DMS153 (cell line): ENCODE data around the gene SHROOM1.
A peak's percentile ranks its signal among the peaks of the same experiment; 100 is the strongest.

Experiments used
- DNase-seq: peaks from one replicate; lab custom pipeline; 2025; lab: John Stamatoyannopoulos, UW

SHROOM1 gene

GRCh38 chr5:132825033-132825833 is 5.2 kb downstream of the SHROOM1 start:
- DNase-seq: no peak

- DNase-seq: no peak
Measured at GRCh38 chr5:132824426-132824825, 6.0 kb downstream of the SHROOM1 start.

GRCh38 chr5:132823481-132824050 is 6.9 kb downstream of the SHROOM1 start:
- no peak for DNase-seq

DNA sequence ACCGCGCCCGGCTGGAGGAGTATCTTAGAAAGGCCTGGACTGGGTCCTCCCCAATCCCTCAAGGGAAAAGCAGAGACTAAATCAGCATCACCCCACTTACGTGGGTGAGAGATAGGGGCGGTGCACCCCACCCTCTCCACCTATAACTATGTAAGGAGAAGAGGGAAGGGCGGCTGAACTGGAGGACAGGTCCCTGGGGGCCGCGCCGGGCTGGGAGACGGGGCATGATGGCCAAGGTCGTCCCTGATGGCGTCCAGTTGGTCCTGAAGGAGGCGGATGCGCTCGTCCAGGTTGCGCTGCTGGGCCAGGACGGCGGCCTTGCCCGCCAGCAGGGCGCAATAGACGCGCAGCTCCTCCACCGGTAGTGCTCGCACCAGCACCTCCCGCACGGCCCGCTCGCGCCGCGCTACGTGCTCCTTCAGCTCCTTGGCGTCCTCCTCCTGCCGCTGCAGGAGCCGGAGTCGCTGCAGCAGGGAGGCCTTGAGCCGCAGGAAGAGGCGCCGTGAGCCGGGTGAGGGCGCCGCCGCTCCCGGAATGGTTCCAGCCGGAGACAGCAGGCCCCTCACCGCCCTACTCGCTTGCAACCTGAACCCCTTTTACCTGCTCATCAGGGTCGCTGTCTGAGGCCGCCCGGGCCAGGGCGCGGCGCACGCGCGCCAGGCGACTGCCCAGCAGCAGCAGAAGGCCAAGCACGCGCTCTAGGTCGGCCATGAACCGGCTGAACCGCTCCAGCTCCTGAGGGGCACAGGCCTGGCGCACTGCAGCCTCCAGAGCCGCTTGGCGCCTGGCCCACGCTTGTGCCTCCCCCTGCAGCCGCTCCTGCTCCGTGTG is 7.6 kb downstream of the SHROOM1 start:
- no peak for DNase-seq

DNA sequence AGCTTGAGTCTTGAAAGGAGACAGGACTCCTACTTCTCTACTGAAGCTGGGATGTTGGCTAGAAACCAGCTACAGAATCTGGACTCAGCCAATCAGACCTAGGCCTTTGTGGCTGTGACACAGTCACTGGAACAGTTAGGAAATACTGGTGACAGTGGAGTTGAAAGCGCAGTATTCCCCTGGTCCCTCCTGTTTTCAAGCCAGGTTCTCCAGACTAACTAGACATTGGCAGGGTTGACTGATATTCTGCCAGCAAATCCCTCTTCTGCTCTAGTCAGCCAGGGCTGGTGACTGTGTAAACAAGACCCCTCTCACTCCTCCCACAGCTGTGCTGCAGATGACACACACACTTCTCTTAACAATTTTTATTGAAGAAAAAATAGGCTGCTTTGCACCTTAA is 8.7 kb downstream of the SHROOM1 start:
- DNase-seq: no peak

GRCh38 chr5:132821350-132821749 is 9.1 kb downstream of the SHROOM1 start:
- DNase-seq: no peak

- DNase-seq: peak; percentile 67
Measured at GRCh38 chr5:132820162-132820754, 10.2 kb downstream of the SHROOM1 start.

GRCh38 chr5:132819468-132819867 is 11.0 kb downstream of the SHROOM1 start:
- DNase-seq: no peak

DNA sequence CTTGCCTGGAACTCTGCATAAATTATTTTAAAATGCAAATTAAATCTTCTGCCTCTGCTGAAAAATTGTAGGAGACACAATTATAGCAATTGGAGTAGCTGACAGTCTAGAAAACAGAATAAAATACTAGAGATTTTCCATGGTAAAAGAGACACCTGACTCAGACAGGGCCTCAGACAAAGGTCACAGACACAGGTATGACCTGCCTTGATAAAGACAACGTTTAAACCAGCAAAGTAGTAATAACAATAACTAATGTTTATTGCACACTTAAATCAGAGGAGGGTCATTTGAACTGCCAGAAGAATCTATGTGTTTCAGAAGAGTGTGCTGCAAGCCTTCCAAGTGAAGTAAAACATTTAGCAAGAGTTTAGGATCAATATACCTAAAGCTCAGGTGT is 13.4 kb downstream of the SHROOM1 start:
- no peak for DNase-seq

DNA sequence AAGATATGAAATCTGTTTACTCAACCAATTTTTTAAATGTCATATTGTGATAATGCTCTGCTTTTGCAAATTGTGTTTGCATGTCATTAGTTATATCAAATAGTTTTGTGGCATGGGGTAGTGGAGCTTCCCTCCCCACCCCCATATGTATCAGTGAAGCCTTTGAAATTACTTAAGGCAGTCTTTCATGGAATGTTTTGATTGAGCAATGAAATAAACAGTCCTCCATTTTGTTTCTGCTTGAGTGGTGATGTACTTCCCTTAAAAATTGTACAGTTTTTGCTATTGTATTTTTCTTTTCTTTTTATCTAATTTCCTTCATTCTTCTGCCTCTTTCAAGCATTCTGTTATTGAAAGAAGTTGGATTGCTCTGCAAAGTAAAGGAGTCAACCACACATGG is 13.9 kb downstream of the SHROOM1 start:
- no peak for DNase-seq

GRCh38 chr5:132816083-132816482 is 14.4 kb downstream of the SHROOM1 start:
- DNase-seq: no peak

- no peak for DNase-seq
Measured at GRCh38 chr5:132815454-132815853, 15.0 kb downstream of the SHROOM1 start.

DNA sequence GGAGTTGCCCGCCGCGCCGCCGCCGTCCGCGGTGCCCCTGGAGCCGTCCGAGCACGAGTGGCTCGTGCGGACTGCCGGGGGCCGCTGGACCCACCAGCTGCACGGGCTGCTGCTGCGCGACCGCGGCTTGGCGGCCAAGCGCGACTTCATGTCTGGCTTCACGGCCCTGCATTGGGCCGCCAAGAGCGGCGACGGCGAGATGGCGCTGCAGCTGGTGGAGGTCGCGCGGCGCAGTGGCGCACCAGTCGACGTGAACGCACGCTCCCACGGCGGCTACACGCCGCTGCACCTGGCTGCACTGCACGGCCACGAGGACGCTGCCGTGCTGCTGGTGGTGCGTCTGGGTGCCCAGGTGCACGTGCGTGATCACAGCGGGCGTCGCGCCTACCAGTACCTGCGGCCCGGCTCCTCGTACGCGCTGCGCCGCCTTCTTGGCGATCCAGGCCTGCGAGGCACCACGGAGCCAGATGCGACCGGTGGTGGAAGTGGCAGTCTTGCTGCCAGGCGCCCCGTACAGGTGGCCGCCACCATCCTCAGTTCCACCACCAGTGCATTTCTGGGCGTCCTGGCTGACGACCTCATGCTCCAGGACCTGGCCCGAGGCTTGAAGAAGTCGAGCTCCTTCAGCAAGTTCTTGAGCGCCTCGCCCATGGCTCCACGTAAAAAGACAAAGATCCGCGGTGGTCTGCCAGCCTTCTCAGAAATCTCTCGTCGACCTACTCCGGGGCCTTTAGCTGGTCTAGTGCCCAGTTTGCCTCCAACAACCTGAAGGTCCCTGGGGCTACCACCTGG is 15.7 kb downstream of the SHROOM1 start:
- DNase-seq: no peak

GRCh38 chr5:132813599-132814502 is 16.6 kb downstream of the SHROOM1 start:
- no peak for DNase-seq

GRCh38 chr5:132812781-132813598 is 17.5 kb downstream of the SHROOM1 start, which contains the start of gene SOWAHA:
TSS of gene SOWAHA (plus strand) at chr5:132813302. CDS start at chr5:132813622, 320 bp downstream.
- DNase-seq: no peak

- DNase-seq: no peak
Measured at GRCh38 chr5:132812123-132812765, 18.2 kb downstream of the SHROOM1 start.

DNA sequence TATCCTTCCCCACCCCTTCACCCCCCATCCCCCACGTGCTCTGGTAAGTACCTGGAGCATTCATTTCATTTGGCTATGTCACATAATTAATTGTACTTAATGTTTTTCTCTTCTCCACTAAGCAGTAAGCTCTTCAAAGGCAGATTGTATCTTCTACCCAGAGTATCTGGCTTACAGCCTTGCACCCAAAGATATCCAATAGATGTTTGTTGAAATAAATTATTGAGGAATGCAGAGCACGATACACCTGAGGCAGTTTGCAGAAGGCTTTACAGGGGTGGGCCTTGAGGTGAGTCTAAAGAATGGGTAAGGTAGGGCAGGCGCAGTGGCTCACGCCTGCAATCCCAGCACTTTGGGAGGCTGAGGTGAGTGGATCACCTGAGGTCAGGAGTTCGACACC is 19.8 kb downstream of the SHROOM1 start:
- DNase-seq: no peak

DNA sequence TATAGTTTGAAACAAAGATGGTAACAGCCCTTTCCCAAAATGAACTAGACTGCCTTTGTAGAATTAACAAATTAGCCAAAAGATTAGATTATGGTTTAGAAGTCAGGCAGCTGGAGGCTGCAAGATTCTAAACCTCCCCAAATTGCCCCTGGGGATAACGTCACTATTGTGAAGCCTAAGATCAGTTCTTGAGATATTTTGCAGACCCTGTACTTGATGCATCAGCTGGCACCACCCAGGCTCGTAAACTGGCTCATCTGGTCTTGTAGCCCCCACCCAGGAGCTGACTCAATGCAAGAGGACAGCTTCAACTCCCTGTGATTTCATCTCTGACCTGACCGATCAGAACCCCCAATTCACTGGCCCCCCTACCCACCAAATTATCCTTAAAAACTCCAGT is 21.6 kb downstream of the SHROOM1 start:
- DNase-seq: no peak

DNA sequence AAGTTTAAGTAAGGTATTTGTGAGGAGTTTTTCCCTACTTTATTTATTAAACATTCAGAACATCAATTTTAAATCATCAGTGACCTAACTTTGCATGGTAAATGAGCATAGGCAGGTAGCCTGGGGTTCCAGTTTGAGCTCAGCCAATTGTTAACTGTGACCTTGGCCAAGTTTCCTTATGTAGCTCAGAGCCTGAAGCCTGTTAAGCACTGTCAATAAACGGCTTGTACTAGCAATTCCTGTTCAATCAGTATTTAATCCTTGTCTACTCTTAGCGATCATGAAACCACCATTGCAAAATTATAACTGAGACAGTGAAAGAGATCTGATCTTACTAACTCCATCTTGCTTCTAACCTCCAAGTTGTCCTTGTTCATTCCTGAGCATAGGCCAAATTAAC is 22.0 kb downstream of the SHROOM1 start:
- DNase-seq: no peak
